H9 (cell line): ENCODE results near the gene HSPB1. TPM values are rescaled to one million over a fixed set of nuclear protein-coding genes. Genes with fewer than 3 reads are reported as not detected.

Source experiments
- DNase-seq: peaks from one replicate; pipeline ENCODE4 v3.0.0-alpha.2; 2017
- H2AFZ ChIP-seq: one replicate; pipeline ENCODE4 v1.6.1; 2013; ENCODE audit warnings: mild to moderate bottlenecking, low read length, control low read depth, moderate library complexity
- H2AK5ac ChIP-seq: 2 replicates; pipeline ENCODE4 v1.6.1; 2013; ENCODE audit warnings: low read length, control low read depth, mixed read lengths; ENCODE audit not compliant: insufficient read length
- H2BK120ac ChIP-seq: one replicate; pipeline ENCODE4 v1.6.1; 2013; ENCODE audit warnings: low read depth, mild to moderate bottlenecking, low read length, control low read depth, inconsistent platforms; ENCODE audit not compliant: poor library complexity, severe bottlenecking
- H2BK12ac ChIP-seq: 2 replicates; pipeline ENCODE4 v1.6.1; 2013; ENCODE audit warnings: low read length, control low read depth, mixed read lengths, low read depth; ENCODE audit not compliant: insufficient read length
- H2BK15ac ChIP-seq: 2 replicates; pipeline ENCODE4 v1.6.1; 2013; ENCODE audit warnings: low read depth, low read length, control low read depth
- H2BK20ac ChIP-seq: one replicate; pipeline ENCODE4 v1.6.1; 2013; ENCODE audit warnings: low read depth, mild to moderate bottlenecking, low read length, control low read depth, inconsistent platforms; ENCODE audit not compliant: poor library complexity, severe bottlenecking
- H2BK5ac ChIP-seq: 2 replicates; pipeline ENCODE4 v1.6.1; 2013; ENCODE audit warnings: low read length, control low read depth, mixed read lengths; ENCODE audit not compliant: insufficient read length
- H3K14ac ChIP-seq: 2 replicates; pipeline ENCODE4 v1.6.1; 2013; ENCODE audit warnings: low read length, control low read depth; ENCODE audit not compliant: insufficient read depth
- H3K18ac ChIP-seq: 2 replicates; pipeline ENCODE4 v1.6.1; 2013; ENCODE audit warnings: low read depth, mild to moderate bottlenecking, mixed read lengths, low read length, control low read depth; ENCODE audit not compliant: insufficient read length
- H3K23ac ChIP-seq: 2 replicates; pipeline ENCODE4 v1.6.1; 2013; ENCODE audit warnings: low read length, control low read depth, mixed read lengths, low read depth; ENCODE audit not compliant: insufficient read length
- H3K23me2 ChIP-seq: 2 replicates; pipeline ENCODE4 v1.6.1; 2013; ENCODE audit warnings: low read depth, mild to moderate bottlenecking, mixed read lengths, low read length, control low read depth; ENCODE audit not compliant: insufficient read length, poor library complexity, severe bottlenecking
- H3K27ac ChIP-seq: 2 replicates; pipeline ENCODE4 v1.5.1; 2013; ENCODE audit warnings: low read length, control low read depth, mixed read lengths, low read depth; ENCODE audit not compliant: insufficient read length
- H3K27me3 ChIP-seq: 2 replicates; pipeline ENCODE4 v1.6.1; 2013; ENCODE audit warnings: low read length, control low read depth, inconsistent platforms; ENCODE audit not compliant: insufficient read depth
- H3K4ac ChIP-seq: 2 replicates; pipeline ENCODE4 v1.6.1; 2013; ENCODE audit warnings: low read depth, mild to moderate bottlenecking, control low read depth, inconsistent platforms, low read length, moderate library complexity
- H3K4me1 ChIP-seq: 2 replicates; pipeline ENCODE4 v1.6.1; 2013; ENCODE audit warnings: low read length, control low read depth, inconsistent platforms; ENCODE audit not compliant: insufficient read depth
- H3K4me2 ChIP-seq: 2 replicates; pipeline ENCODE4 v1.6.1; 2013; ENCODE audit warnings: low read length, control low read depth, mixed read lengths; ENCODE audit not compliant: insufficient read length, insufficient read depth
- H3K56ac ChIP-seq: 2 replicates; pipeline ENCODE4 v1.6.1; 2013; ENCODE audit warnings: low read depth, mild to moderate bottlenecking, mixed read lengths, low read length, control low read depth; ENCODE audit not compliant: insufficient read length
- H3K79me1 ChIP-seq: 2 replicates; pipeline ENCODE4 v1.6.1; 2013; ENCODE audit warnings: low read depth, mild to moderate bottlenecking, moderate library complexity, low read length, control low read depth, inconsistent platforms; ENCODE audit not compliant: insufficient read depth, poor library complexity, severe bottlenecking
- H3K79me2 ChIP-seq: 2 replicates; pipeline ENCODE4 v1.6.1; 2013; ENCODE audit warnings: low read length, control low read depth, inconsistent platforms; ENCODE audit not compliant: insufficient read depth
- H3K9ac ChIP-seq: 2 replicates; pipeline ENCODE4 v1.6.1; 2013; ENCODE audit warnings: low read length, control low read depth, mixed read lengths; ENCODE audit not compliant: insufficient read length; ENCODE audit errors: extremely low read depth
- H3K9me3 ChIP-seq: one replicate; pipeline ENCODE4 v1.6.1; 2013; ENCODE audit warnings: low read depth, low read length, inconsistent platforms; ENCODE audit not compliant: control insufficient read depth
- H3T11ph ChIP-seq: one replicate; pipeline ENCODE4 v1.6.1; 2013; ENCODE audit warnings: mild to moderate bottlenecking, low read length, control low read depth, inconsistent platforms
- H4K20me1 ChIP-seq: one replicate; pipeline ENCODE4 v1.6.1; 2013; ENCODE audit not compliant: control insufficient read depth, insufficient read length, insufficient read depth
- H4K5ac ChIP-seq: 2 replicates; pipeline ENCODE4 v1.6.1; 2013; ENCODE audit warnings: low read depth, mild to moderate bottlenecking, mixed read lengths, low read length, control low read depth; ENCODE audit not compliant: insufficient read length
- H4K8ac ChIP-seq: replicated peaks from 2 replicates; pipeline ENCODE4 v1.6.1; 2013; ENCODE audit warnings: low read length, control low read depth, mixed read lengths, low read depth; ENCODE audit not compliant: insufficient read length
- H4K91ac ChIP-seq: 2 replicates; pipeline ENCODE4 v1.6.1; 2013; ENCODE audit warnings: low read depth, mild to moderate bottlenecking, moderate library complexity, mixed read lengths, low read length, control low read depth; ENCODE audit not compliant: insufficient read length
- H3K27ac Mint-ChIP-seq, 3 experiments: 2 replicates in 2 of 3; 3 replicates in 1 of 3; pipeline ENCODE4 v1.8.0; 2020 to 2021; ENCODE audit warnings: mixed read lengths in 3 of 3, mild to moderate bottlenecking in 1 of 3, moderate library complexity in 1 of 3
- H3K27me3 Mint-ChIP-seq: 2 replicates; pipeline ENCODE4 v1.8.0; 2021; ENCODE audit warnings: low read depth, mild to moderate bottlenecking, moderate library complexity, mixed read lengths
- H3K36me3 Mint-ChIP-seq, 3 experiments: 2 replicates in 2 of 3; 3 replicates in 1 of 3; pipeline ENCODE4 v1.8.0; 2020 to 2021; ENCODE audit warnings: low read depth in 3 of 3, mixed read lengths in 3 of 3; ENCODE audit not compliant: insufficient read depth in 1 of 3
- H3K4me1 Mint-ChIP-seq, 2 experiments: 2 replicates each; pipeline ENCODE4 v1.8.0; 2020; ENCODE audit warnings: mixed read lengths in 2 of 2
- H3K4me3 Mint-ChIP-seq, 2 experiments: 2 replicates in 1 of 2; 3 replicates in 1 of 2; pipeline ENCODE4 v1.8.0; 2020 to 2021; ENCODE audit warnings: mild to moderate bottlenecking in 2 of 2, mixed read lengths in 2 of 2, moderate library complexity in 1 of 2
- H3K9me3 Mint-ChIP-seq, 2 experiments: 2 replicates in 1 of 2; 3 replicates in 1 of 2; pipeline ENCODE4 v1.8.0; 2020; ENCODE audit warnings: mild to moderate bottlenecking in 2 of 2, mixed read lengths in 2 of 2, moderate library complexity in 1 of 2
- CTCF ChIP-seq: fragments of 200-600 bp; sonication (generic); conservative IDR thresholded peaks from 3 replicates; pipeline ENCODE4 v1.8.0; 2021; ENCODE audit warnings: antibody characterized with exemption, mild to moderate bottlenecking
- WGBS: extraction: QIAGEN DNeasy Blood & Tissue Kit; methylation state at CpG from one replicate; pipeline ENCODE4 v1.1.7; 2013; ENCODE audit warnings: missing lambda C conversion rate, low lambda C conversion rate, mixed read lengths; ENCODE audit not compliant: insufficient read length; ENCODE audit errors: extremely low coverage; 5-methylcytosine and 5-hydroxymethylcytosine counted together
- total RNA-seq: library from RNA; stranded (reverse); gene quantifications from 2 replicates; pipeline ENCODE4 v1.2.1, GENCODE V29; 2021

The HSPB1 gene
- total RNA-seq, 1 experiment from 2014 or later = 186 TPM

- Mint-ChIP-seq H3K4me3 (peak overlapping the region in 1 of 2 experiments; percentile 69; a peak in 2 of 5 replicates), H3K27ac (peak overlapping the region; percentile 34 to 73 (median 67); a peak in 3 of 7 replicates), H3K27me3 (peaks cover 5% of the 10 kb centered on the region), H3K9me3 (no peaks in the 10 kb centered on the region), H3K36me3 (peaks cover 3 to 7% (median 4%) of the 10 kb centered on the region in 3 experiments), H3K4me1 (peaks cover 22 to 37% of the 10 kb centered on the region in 2 experiments)
- no peaks in the 10 kb centered on the region for H3K79me2 ChIP-seq
- no peaks in the 10 kb centered on the region for H4K20me1 ChIP-seq
- H2BK15ac ChIP-seq = no peak overlapping the region
- H3K9ac ChIP-seq = no peak overlapping the region
- no peak overlapping the region for H3K56ac ChIP-seq
- H4K91ac ChIP-seq = no peak overlapping the region
- H4K5ac ChIP-seq = no peak overlapping the region
- H2BK120ac ChIP-seq = no peak overlapping the region
- no peak overlapping the region for H2BK12ac ChIP-seq
- peaks cover 7% of the 10 kb centered on the region for H3K23me2 ChIP-seq
- no peak overlapping the region for H2BK5ac ChIP-seq
- no peak overlapping the region for H3K27ac ChIP-seq
- H3K4ac ChIP-seq = no peak overlapping the region
- H3K14ac ChIP-seq = no peak overlapping the region
- no peak overlapping the region for H3K18ac ChIP-seq
- TF ChIP-seq CTCF = no peak
- no peak overlapping the region for H2AK5ac ChIP-seq
- peaks cover 8% of the 10 kb centered on the region; the same call in 1 of the 2 replicates for H3K4me1 ChIP-seq
- no peaks in the 10 kb centered on the region for H3K27me3 ChIP-seq
- H4K8ac ChIP-seq = no peak overlapping the region
- no peak overlapping the region for H2AFZ ChIP-seq
- peak; percentile 54 for DNase-seq
- no peak overlapping the region for H2BK20ac ChIP-seq
- no peaks in the 10 kb centered on the region for H3K79me1 ChIP-seq
- H3T11ph ChIP-seq = no peak overlapping the region
- no peak overlapping the region for H3K4me2 ChIP-seq
- WGBS = no CpG with 5 or more reads among the region's 4 CpGs
- no peak overlapping the region for H3K23ac ChIP-seq
- H3K9me3 ChIP-seq = no peaks in the 10 kb centered on the region
These were observed 40.5 kb upstream of the HSPB1 start for GRCh38 chr7:76261931-76262330.
